Activated CD8-positive, alpha-beta memory T cell treated with anti-CD3 and anti-CD28 coated beads, Interleukin-2, amount 50 U/mL, for 48 hours (primary cell): ENCODE measurements around the gene FMNL3.

ENCODE experiments used
- DNase-seq: peaks from one replicate; pipeline ENCODE4 v3.0.0-alpha.2; 2020

FMNL3 gene

GRCh38 chr12:49598527-49598926 is 108.7 kb downstream of the FMNL3 start:
- DNase-seq: no peak

- no peak for DNase-seq
These were observed 118.3 kb downstream of the FMNL3 start for GRCh38 chr12:49588721-49589516.

- DNase-seq: no peak
These were observed 118.9 kb downstream of the FMNL3 start for GRCh38 chr12:49588281-49588680.

- DNase-seq: no peak
These were observed 119.9 kb downstream of the FMNL3 start for GRCh38 chr12:49587174-49587908.
